Measurements from ENCODE around the gene SKI. TPM values are rescaled to one million over a fixed set of nuclear protein-coding genes. Genes with fewer than 3 reads are reported as not detected.

Gene SKI
- polyA plus RNA-seq, 1 donor from 2014 or later = 0.78 TPM

GRCh38 chr1:2228694-2229036, 546 bp downstream of the SKI start:
- Mint-ChIP-seq H3K36me3 (no peaks in the 10 kb centered on the region), H3K4me1 (peaks cover 20 to 36% (median 29%) of the 10 kb centered on the region in 3 donors), H3K27ac (peak overlapping the region in 2 of 3 donors; percentile 97 to 99), H3K4me3 (peak overlapping the region; percentile 94 to 99 (median 97)), H3K9me3 (no peaks in the 10 kb centered on the region), H3K27me3 (no peaks in the 10 kb centered on the region)

GRCh38 chr1:2229037-2229864, 1.1 kb downstream of the SKI start:
- Mint-ChIP-seq H3K27ac (peak overlapping the region; percentile 94 to 99 (median 97)), H3K9me3 (no peaks in the 10 kb centered on the region), H3K4me3 (peak overlapping the region; percentile 94 to 99 (median 97)), H3K4me1 (peaks cover 21 to 38% (median 35%) of the 10 kb centered on the region in 3 donors), H3K36me3 (no peaks in the 10 kb centered on the region), H3K27me3 (no peaks in the 10 kb centered on the region)

GRCh38 chr1:2229911-2230731, 2.0 kb downstream of the SKI start:
- H3K36me3 Mint-ChIP-seq = no peaks in the 10 kb centered on the region
- peaks cover 25 to 41% (median 41%) of the 10 kb centered on the region in 3 donors for H3K4me1 Mint-ChIP-seq
- H3K27me3 Mint-ChIP-seq = no peaks in the 10 kb centered on the region
- H3K4me3 Mint-ChIP-seq = peak overlapping the region; percentile 94 to 99 (median 97)
- H3K27ac Mint-ChIP-seq = peak overlapping the region in 2 of 3 donors; percentile 99
- no peaks in the 10 kb centered on the region for H3K9me3 Mint-ChIP-seq

GRCh38 chr1:2230781-2231531, 2.8 kb downstream of the SKI start:
- Mint-ChIP-seq H3K27me3 (peaks cover under 1% of the 10 kb centered on the region), H3K9me3 (no peaks in the 10 kb centered on the region), H3K4me1 (peaks cover 32 to 49% (median 48%) of the 10 kb centered on the region in 3 donors), H3K4me3 (peak overlapping the region; percentile 94 to 99 (median 97)), H3K27ac (peak overlapping the region; percentile 92 to 99 (median 99)), H3K36me3 (peaks cover 2% of the 10 kb centered on the region)

- Mint-ChIP-seq H3K36me3 (peaks cover 2% of the 10 kb centered on the region), H3K27me3 (peaks cover 3% of the 10 kb centered on the region), H3K4me1 (peaks cover 38 to 52% (median 51%) of the 10 kb centered on the region in 3 donors), H3K9me3 (no peaks in the 10 kb centered on the region), H3K27ac (peak overlapping the region; percentile 92 to 99 (median 99)), H3K4me3 (peak overlapping the region; percentile 94 to 99 (median 97))
Measured at GRCh38 chr1:2231532-2232254, 3.6 kb downstream of the SKI start.

- H3K4me1 Mint-ChIP-seq = peaks cover 40 to 55% (median 51%) of the 10 kb centered on the region in 3 donors
- H3K4me3 Mint-ChIP-seq = peak overlapping the region; percentile 94 to 99 (median 97)
- peaks cover 2% of the 10 kb centered on the region for H3K36me3 Mint-ChIP-seq
- no peaks in the 10 kb centered on the region for H3K9me3 Mint-ChIP-seq
- peaks cover 3% of the 10 kb centered on the region for H3K27me3 Mint-ChIP-seq
- H3K27ac Mint-ChIP-seq = peak overlapping the region; percentile 92 to 99 (median 99)
Measured at GRCh38 chr1:2232255-2232915, 4.3 kb downstream of the SKI start.

GRCh38 chr1:2232916-2233438, 4.9 kb downstream of the SKI start:
- Mint-ChIP-seq H3K4me1 (peaks cover 40 to 58% (median 51%) of the 10 kb centered on the region in 3 donors), H3K4me3 (peak overlapping the region; percentile 94 to 99 (median 98)), H3K9me3 (no peaks in the 10 kb centered on the region), H3K27me3 (peaks cover 3% of the 10 kb centered on the region), H3K27ac (peak overlapping the region; percentile 98 to 99 (median 99)), H3K36me3 (peaks cover 2% of the 10 kb centered on the region)

GRCh38 chr1:2233468-2233867, 5.3 kb downstream of the SKI start:
- peaks cover 2% of the 10 kb centered on the region for H3K36me3 Mint-ChIP-seq
- H3K27me3 Mint-ChIP-seq = peaks cover 3% of the 10 kb centered on the region
- peaks cover 40 to 58% (median 51%) of the 10 kb centered on the region in 3 donors for H3K4me1 Mint-ChIP-seq
- H3K9me3 Mint-ChIP-seq = no peaks in the 10 kb centered on the region
- peak overlapping the region; percentile 98 to 99 (median 99) for H3K27ac Mint-ChIP-seq
- peak overlapping the region; percentile 61 to 99 (median 92) for H3K4me3 Mint-ChIP-seq

- H3K4me3 Mint-ChIP-seq = peak overlapping the region; percentile 80 to 99 (median 94)
- H3K36me3 Mint-ChIP-seq = peaks cover 2% of the 10 kb centered on the region
- peaks cover 3% of the 10 kb centered on the region for H3K27me3 Mint-ChIP-seq
- H3K4me1 Mint-ChIP-seq = peaks cover 40 to 61% (median 51%) of the 10 kb centered on the region in 3 donors
- no peaks in the 10 kb centered on the region for H3K9me3 Mint-ChIP-seq
- peak overlapping the region; percentile 98 to 99 (median 99) for H3K27ac Mint-ChIP-seq
Measured at GRCh38 chr1:2233997-2234761, 6.1 kb downstream of the SKI start.

- peak overlapping the region; percentile 80 to 99 (median 94) for H3K4me3 Mint-ChIP-seq
- peak overlapping the region; percentile 98 to 99 (median 99) for H3K27ac Mint-ChIP-seq
- H3K4me1 Mint-ChIP-seq = peaks cover 40 to 61% (median 51%) of the 10 kb centered on the region in 3 donors
- no peaks in the 10 kb centered on the region for H3K9me3 Mint-ChIP-seq
- peaks cover 2% of the 10 kb centered on the region for H3K36me3 Mint-ChIP-seq
- peaks cover 3% of the 10 kb centered on the region for H3K27me3 Mint-ChIP-seq
Measured at GRCh38 chr1:2234762-2235113, 6.6 kb downstream of the SKI start.

- H3K27me3 Mint-ChIP-seq = peaks cover 3% of the 10 kb centered on the region
- no peaks in the 10 kb centered on the region for H3K9me3 Mint-ChIP-seq
- H3K36me3 Mint-ChIP-seq = peaks cover 2% of the 10 kb centered on the region
- peaks cover 43 to 62% (median 52%) of the 10 kb centered on the region in 3 donors for H3K4me1 Mint-ChIP-seq
- peak overlapping the region; percentile 98 to 99 (median 99) for H3K27ac Mint-ChIP-seq
- peak overlapping the region; percentile 38 to 99 (median 88) for H3K4me3 Mint-ChIP-seq
Measured at GRCh38 chr1:2235300-2235998, 7.3 kb downstream of the SKI start.

Measured in IgD-negative memory B cell (primary cell).